Measurements from ENCODE around the gene ALPP.
A peak's percentile ranks its signal among the peaks of the same experiment; 100 is the strongest.
"Not testable (repeated sequence)": the region's sequence is repeated elsewhere in the genome, so short reads cannot be mapped to it uniquely, and the experiment has no call there.

The ALPP gene

DNA sequence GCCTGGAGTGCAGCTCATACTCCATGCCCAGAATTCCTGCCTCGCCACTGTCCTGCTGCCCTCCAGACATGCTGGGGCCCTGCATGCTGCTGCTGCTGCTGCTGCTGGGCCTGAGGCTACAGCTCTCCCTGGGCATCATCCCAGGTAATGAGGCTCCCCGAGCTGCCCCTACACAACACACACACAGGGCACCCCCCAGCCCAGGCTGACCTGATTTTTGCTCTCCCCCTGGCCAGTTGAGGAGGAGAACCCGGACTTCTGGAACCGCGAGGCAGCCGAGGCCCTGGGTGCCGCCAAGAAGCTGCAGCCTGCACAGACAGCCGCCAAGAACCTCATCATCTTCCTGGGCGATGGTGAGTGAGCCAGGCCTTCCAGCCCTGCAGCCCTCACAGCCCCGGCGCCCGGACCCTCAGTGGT is at the start of gene ALPP:
Gene ALPP, plus strand, starts transcription at position 17 of the 417 bp plus-strand sequence. Its CDS starts 52 bp downstream, at position 69.
- not testable (repeated sequence) for DNase-seq

DNA sequence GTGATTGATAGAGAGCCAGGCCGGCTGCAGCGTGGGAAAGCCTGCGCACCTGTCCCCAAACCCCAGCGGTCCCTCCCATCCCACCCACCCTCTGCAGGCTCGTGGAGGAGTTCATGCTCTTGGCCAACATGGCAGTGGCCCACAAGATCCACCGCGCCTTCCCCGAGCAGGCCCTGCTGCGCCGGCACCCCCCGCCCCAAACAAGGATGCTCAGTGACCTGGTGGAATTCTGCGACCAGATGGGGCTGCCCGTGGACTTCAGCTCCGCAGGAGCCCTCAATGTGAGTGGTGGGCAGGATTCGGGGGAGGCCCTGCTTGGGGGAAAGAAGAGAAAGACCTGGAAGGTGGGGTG is 48.9 kb upstream of the ALPP start:
- no peak for DNase-seq

DNA sequence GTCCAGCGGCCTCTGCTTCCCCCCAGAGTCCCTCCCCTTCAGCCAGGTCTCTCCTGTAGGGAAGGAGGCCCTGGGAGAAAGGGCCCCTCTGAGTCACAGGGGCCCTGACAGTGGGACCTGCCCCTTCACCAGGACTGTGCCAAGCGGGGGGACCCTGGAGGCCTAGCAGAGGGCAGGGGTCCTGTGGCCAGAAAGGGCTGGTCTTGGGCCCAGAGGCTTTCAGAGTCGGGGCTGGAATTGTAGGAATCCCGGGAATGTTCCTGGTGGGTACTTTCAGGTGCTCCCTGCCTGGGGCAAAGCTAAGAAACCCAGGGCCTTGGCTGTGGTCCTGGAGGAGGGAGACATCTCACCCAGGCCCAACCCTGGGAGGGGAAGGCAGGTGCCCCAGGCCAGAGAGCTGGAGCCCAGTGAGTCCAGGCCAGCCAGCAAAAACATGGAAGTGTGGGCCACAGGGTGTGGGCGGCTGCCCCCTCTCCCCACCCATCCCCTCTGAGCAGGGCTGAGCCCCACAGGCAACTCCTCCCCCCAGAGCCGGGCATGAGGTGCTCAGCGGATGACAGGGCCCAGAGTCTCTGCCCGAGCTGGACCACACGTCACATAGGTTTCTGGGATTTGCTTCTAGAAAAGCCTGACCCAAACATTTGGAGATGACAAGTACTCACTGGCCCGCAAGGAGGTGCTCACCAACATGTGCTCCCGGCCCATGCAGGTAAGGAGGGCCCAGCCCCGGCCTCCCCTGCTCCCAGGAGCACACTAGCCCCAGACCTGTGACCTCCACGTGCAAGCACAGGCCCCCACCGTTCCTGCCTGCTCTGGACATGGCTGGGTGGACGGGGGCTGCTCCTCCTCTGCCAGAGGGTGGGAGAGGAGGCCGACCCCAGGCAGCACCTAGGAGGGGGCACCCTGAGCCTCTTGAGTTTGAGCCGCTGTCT is 48.2 kb upstream of the ALPP start:
- no peak for DNase-seq

DNA sequence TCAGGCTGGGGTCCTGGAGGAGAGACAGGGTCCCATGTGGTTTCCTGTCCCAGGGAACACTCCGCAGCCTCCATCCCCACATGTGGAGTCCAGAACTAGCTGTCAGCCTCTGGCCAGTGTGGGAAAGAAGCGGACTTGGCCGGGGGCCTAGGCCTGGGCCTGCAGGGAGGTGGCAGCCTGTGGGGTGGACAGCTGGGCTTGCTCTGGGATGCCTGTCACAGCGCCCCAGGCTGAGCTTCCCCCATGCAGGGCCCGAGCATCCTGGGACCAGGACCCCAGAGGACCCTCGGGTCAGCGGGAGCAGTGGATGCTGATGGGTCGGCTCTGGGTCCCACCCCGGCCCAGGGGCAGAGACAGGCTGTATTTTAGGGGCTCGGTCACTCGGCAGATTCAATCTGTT is 47.5 kb upstream of the ALPP start:
- DNase-seq = peak in 2 of 58 donors; percentile 12 to 29

DNA sequence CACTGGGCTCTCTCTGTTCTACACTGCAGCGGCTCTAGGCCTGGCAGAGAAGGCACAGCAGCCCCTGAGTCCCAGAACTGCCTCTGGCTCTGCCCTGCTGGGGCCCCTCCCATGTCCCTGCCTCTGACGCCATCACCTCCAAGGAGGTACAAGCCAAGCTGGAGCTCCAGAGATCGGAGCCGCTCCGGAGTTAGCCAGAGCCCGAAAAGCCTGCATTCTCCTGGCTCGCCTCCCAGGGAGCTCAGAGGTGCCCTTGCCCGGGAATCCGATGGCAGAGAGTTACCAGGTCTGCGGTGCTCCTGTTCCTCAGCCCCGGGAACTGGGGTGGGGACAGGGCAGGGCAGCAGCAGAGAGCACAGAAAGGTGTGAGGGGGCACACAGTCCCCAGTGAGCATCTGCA is 46.9 kb upstream of the ALPP start:
- not testable (repeated sequence) for DNase-seq

DNA sequence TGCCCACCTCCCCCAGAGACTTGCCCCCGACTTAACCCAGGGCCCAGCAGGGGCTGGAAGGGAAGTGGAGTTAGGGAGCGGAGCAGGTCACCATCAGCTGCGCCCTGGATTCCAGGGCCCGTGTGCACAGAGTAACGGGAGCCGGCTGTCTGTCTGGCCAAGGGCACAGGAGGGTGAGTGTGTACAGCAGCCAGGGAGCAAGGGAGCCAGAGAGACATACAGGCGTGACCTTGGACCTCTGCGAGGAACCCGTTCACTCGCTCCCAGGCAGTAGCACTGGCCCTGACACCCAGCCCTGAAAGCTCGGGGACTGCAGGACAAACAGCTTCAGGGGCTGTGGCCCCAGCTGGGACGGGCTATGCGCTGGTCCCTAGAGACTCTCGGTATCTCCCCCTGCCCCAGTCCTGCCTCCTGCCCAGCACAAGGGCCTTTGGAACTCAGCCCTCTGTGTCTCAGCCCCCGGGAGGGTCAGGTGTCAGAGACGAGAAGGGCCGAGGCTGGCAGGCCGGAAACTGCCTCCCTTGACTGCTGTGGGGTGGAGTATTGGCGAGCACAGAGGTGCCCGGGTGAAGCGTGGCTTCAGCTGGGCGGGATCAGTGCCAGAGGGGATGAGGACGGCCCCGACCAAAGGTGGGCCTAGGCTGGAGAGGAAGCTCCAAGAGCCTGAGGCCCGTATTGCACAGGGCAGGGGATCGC is 46.2 kb upstream of the ALPP start:
- not testable (repeated sequence) for DNase-seq

DNA sequence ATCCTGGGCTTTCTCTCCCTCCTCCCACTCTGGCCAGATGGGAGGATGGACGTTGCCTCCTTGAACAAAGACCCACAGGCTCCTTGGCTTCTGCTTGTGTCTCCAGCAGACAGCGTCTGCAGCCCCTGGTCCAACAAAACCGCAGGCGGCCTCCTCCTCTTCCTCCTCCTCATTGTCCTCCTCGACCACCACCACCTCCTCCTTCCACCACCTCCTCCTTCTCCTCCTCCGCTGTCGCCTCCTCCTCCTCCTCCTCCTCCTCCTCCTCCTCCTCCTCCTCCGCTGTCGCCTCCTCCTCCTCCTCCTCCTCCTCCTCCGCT is 45.7 kb upstream of the ALPP start:
- DNase-seq = no peak

DNA sequence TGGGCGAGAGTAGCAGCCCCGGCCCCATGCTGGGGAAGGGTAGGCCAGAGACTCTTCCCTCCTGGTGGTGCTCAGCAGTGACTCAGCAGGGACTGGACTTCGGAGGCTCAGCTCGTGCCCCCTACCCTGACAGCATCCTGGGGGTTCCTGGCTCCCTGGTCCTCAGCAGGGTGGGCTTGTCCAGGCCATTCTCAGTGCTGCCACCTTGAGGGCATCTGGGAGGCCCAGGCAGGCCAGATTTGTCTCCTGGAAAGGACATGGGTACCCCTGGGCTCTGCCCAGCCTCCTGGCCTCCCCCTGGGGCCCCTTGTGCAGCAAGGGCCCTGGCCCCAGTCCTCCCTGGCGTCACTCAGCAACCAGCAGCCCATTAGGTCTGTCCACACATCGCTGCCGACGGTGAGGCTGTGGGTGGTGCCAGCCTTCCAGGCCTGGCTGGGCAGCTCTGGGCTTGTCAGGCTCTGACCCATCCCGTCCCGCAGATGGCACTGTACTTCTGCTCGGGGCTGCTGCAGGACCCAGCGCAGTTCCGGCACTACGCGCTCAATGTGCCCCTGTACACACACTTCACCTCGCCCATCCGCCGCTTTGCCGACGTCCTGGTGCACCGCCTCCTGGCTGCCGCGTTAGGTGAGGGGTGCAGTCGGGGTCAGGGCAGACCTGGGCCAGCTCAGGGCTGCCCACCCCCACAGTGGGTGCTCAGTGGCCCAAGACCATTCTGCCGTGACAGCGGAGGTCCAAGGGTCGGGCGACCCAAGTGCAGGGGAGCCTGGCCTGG is 45.0 kb upstream of the ALPP start:
- DNase-seq = no peak

DNA sequence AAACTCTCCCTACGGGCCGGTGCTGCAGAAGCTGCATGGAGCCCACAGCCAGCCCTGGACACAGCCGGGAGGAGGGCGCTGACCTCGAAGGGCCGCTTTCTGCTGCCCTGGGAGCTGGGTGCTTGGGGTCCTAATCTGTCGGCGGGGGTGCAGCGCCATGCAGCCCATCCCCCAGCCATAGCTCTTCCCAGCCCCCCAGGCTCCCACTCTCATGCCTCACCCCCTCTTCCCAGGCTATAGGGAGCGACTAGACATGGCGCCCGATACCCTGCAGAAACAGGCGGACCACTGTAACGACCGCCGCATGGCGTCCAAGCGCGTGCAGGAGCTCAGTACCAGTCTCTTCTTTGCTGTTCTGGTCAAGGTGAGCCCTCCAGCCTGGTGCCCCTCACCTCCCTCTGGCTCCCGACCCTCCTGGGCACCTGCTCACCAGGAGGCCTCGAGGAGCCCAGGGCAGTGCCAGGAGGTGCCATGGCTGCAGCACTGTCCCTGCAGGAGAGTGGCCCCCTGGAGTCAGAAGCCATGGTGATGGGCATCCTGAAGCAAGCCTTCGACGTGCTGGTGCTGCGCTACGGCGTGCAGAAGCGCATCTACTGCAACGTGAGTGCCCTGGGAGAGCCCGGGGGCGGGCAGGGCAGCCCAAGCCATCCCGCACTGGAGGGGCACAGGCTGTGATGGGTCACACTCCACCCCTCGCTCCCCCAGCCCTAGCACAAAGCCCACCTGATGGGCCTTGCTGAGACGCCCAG is 44.2 kb upstream of the ALPP start:
- DNase-seq = not testable (repeated sequence)

DNA sequence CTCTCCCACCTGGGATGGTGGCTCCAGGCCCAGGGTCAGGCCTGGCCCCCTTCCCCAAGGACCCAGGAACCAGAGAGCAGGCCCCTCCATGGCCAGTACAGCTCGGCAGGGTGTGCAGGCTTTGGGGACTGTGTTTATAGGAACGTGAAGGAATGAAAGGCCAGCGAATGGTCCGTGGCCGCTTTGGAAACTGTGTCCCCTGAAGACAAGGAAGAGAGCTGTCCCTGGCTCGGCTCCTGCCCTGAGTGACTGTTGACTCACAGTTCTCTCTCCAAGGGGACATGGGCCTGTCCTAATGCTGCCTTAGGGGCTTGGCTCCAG is 43.7 kb upstream of the ALPP start:
- not testable (repeated sequence) for DNase-seq

DNA sequence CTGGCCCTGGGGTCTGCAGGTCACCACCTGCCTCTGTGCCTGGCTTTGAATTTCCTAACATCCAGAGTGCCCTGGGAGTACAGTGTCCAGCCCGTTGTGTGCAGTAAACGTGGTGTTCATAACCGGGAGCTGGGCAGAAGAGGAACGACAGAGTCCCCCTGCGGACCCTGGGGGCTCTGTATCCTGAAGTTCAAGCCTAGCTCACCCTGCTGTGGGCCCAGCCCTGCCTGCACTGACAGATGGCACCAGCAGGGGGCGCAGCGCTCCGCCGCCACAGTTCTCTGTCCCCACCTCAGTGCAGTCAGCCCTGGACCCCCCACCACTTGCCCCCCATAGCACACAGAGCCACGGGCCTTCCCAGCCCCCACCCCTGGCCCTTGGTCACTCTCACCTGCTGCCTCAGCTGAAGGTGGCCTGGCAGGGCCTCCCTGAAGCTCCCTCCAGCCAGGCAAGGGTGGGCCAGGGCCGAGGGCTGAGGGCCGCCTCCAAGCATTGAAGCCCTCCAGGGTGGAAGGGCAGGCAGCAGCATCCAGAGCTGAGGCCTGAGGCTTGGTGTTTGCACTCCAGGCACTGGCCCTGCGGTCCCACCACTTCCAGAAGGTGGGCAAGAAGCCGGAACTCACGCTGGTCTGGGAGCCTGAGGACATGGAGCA is 43.2 kb upstream of the ALPP start:
- not testable (repeated sequence) for DNase-seq

DNA sequence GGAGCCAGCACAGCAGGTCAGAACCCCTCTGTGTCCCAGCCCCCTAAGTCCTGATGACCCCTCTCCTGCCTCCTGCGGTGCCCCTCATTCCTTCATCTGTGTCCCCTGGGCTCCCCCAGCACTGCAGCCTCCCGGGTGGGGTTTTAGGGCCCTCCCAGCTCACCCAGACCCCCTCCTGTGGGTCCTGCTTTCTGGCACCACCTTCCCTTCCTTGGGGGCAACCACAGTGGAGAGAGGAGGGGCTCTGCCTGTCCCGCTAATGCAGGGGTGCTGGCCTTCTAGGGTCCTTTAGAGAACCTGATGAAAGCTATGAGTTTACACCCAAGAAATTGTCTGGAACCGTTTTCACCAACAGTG is 42.7 kb upstream of the ALPP start:
- DNase-seq = no peak

DNA sequence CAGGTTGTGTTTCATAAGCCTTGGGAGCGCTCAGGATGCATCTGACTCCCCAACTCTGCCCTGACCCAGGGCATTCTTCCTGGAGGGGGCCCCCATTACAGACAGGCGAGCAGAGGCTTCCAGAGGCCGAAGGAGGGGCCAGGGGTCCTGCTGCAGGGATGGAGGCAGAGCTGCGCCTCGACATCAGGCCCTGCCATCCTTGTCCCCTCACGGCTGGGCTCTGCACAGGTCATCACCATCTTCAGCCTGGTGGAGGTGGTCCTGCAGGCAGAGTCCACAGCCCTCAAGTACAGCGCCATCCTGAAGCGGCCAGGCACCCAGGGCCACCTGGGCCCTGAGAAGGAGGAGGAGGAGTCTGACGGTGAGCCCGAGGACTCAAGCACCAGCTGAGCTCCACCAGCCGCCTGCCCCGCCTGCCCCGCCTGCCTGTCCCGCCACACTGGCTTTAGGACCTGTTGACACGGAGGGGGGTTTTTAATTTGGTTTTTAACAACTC is 42.3 kb upstream of the ALPP start:
- DNase-seq = no peak

DNA sequence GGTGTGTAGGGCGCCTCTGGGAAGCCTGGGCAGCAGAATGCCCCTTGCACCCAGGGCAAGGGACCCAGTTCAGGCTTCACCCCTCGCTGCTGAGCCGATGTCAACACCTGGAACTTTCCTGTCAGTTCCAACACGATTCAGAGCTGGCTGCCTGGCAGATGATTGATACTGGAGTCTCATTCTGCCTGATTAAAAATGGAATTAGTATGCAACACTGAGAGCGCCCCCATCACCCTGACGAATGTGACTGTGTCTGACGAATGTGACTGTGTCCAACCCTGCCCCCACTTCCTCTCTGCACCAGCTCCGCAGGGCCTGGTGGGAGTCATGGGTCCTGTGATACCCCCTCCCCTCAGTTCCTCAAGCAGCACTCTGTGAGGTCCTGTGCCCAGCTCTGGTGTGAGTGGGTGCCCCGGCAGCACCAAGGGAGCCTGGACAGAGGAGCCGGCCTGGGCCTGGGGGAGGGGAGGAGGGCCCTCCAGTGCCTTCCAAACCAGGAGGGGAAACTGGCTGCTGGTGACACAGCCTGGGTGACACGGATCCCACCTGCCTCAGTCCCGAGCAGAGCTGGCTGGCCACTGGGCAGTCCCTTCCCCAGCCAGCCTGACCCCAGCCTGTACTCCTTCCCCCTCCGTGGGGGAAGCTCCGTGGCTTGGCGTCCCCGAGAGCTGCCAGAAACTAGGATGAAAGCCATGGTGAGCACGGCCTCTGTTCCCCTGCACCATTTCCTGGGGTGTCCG is 41.4 kb upstream of the ALPP start:
- peak in 1 of 58 donors; percentile 18 for DNase-seq

DNA sequence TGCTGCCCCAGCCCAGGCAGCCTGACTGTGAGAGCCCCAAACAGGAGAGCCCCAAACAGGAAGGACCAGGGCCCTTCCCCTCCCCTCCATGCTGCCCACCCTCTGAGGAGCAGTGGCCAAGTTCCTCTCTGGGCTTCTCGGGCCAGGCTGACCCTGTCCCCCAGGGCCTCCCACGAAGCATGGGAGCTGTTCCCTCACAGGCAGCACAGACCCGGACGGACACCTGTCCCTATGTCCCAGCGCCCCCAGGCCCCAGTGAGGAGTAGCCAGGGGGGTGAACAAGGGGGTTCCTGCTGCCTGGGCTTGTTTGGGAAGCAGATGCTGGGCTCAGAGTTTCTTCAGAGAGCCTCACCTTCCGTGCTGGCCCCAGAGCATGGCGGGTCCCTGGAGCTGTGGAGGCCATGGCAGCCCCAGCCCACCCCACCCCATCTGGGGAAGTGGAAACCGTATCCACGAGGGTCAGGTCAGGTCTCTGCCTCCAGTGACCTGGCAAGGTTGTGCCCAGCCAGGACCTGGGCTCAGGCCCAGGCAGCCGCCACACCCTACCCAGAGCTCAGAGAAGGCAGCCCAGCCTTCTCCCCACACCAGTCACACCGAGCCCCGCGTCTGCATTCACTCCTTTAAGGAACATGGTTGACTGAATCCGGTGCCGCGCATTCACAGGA is 40.3 kb upstream of the ALPP start:
- DNase-seq = not testable (repeated sequence)

DNA sequence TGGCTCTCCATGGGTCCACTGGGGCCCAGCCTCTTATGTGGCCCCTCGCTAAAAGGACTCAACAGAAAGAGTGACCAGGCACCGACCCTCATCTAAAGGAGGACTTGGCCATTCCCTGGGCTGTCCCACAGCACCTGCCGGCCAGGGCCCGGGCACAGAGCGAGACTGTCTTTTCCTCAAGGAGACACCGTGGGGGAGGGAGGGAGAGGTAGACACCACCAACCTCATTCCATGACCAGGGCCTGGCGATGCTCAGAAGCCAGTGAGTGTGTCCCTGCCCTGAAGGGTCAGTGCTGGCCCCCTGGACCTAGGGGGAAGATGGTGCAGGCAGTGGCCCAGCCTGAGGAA is 39.8 kb upstream of the ALPP start:
- no peak for DNase-seq

DNA sequence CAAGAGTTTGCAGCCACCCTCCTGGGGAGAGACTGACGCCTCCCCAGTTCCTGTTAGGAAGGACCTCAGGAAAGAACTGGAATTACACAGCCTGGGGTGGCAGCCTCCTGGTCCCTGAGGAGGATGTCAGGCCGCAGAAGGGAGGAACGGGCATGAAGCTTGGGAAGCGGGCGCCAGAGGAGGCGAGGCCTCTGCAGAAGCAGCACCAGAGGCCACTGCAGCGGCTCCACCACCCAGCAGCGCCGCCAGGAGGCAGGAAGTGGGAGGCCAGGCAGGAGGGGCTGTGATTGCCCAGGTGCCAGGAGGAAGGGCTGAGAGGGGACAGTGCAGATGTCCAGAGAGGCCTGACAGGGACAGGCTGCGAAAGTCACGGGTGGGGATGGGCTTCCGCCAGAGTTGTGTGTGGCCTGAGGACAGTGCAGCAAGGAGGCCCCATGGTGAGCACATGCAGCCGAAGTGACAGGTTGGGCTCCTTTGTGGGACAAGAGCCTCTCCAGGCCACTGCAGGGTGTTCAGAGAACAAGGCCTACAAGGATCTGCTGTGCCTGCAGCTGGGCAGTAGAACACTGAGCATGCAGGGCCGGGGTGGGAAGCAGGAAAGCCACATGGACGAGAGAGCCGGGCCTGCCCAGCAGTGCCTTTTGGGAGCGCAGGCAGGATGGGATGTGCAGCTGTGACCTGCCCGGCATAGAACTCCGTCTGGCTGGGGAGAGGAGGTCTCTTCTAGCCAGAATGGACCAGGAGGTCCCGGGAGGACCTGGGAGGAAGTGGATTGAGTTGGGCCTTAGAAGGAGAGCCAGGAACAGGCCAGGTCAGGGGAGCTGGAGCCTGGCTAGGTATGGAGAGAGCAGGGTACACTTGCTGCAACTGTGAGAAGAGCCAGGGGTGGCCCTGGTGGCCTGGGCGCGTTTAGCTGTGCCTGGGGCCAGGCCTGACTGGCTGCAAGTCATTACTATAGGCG is 39.1 kb upstream of the ALPP start:
- no peak for DNase-seq

All from anterior cingulate cortex (tissue), 58 donors.